SH-SY5Y (cell line): Measurements from ENCODE around the gene LRFN2.

Source experiments
- GATA2 ChIP-seq: IDR thresholded peaks from 2 replicates; pipeline ENCODE4 v1.6.1; 2011; ENCODE audit warnings: mild to moderate bottlenecking, low read depth, low read length
- GATA3 ChIP-seq: IDR thresholded peaks from 2 replicates; pipeline ENCODE4 v1.6.1; 2011; ENCODE audit warnings: low read depth, mild to moderate bottlenecking, low read length, moderate library complexity

DNA sequence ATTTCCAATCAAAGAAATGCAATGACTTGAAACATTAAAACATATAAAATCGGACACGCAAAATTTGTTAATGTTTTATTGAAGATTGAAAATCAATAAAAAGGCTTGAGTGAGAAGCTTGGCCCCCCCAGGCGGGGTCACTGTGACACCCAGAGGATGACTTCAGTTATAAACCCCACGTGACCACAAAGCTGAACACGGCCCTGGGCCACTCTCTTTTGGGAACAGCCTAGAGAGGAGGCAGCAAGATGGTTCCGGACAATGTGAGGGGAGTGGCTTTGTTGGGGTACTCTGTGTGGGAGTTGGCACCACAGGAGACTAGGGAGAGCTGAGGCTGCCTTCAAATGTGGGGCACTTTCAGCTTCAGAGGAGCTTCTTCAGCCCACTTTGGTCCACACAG, 172.5 kb downstream of the LRFN2 start:
- no peak for TF ChIP-seq GATA3
- TF ChIP-seq GATA2, result no peak
